22Rv1 (cell line): ENCODE measurements around the gene SRMS.

Experiments
- H3K27ac ChIP-seq: fragments of 450-650 bp; 2 replicates; pipeline ENCODE4 v1.5.1; 2017
- ZFX ChIP-seq: fragments of 450-650 bp; IDR thresholded peaks from 2 replicates; pipeline ENCODE4 v1.6.1; 2017; ENCODE audit warnings: antibody characterized with exemption, borderline replicate concordance
- TF ChIP-seq, protein P1 (sequence below): fragments of 450-650 bp; IDR thresholded peaks from 2 replicates; pipeline ENCODE4 v1.5.1; 2017; ENCODE audit warnings: mild to moderate bottlenecking

SRMS gene

GRCh38 chr20:63586797-63587196 is 39.2 kb upstream of the SRMS start:
- H3K27ac ChIP-seq = no peak overlapping the region
- TF ChIP-seq, protein P1, sequence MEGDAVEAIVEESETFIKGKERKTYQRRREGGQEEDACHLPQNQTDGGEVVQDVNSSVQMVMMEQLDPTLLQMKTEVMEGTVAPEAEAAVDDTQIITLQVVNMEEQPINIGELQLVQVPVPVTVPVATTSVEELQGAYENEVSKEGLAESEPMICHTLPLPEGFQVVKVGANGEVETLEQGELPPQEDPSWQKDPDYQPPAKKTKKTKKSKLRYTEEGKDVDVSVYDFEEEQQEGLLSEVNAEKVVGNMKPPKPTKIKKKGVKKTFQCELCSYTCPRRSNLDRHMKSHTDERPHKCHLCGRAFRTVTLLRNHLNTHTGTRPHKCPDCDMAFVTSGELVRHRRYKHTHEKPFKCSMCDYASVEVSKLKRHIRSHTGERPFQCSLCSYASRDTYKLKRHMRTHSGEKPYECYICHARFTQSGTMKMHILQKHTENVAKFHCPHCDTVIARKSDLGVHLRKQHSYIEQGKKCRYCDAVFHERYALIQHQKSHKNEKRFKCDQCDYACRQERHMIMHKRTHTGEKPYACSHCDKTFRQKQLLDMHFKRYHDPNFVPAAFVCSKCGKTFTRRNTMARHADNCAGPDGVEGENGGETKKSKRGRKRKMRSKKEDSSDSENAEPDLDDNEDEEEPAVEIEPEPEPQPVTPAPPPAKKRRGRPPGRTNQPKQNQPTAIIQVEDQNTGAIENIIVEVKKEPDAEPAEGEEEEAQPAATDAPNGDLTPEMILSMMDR = no peak
- TF ChIP-seq ZFX = no peak

DNA sequence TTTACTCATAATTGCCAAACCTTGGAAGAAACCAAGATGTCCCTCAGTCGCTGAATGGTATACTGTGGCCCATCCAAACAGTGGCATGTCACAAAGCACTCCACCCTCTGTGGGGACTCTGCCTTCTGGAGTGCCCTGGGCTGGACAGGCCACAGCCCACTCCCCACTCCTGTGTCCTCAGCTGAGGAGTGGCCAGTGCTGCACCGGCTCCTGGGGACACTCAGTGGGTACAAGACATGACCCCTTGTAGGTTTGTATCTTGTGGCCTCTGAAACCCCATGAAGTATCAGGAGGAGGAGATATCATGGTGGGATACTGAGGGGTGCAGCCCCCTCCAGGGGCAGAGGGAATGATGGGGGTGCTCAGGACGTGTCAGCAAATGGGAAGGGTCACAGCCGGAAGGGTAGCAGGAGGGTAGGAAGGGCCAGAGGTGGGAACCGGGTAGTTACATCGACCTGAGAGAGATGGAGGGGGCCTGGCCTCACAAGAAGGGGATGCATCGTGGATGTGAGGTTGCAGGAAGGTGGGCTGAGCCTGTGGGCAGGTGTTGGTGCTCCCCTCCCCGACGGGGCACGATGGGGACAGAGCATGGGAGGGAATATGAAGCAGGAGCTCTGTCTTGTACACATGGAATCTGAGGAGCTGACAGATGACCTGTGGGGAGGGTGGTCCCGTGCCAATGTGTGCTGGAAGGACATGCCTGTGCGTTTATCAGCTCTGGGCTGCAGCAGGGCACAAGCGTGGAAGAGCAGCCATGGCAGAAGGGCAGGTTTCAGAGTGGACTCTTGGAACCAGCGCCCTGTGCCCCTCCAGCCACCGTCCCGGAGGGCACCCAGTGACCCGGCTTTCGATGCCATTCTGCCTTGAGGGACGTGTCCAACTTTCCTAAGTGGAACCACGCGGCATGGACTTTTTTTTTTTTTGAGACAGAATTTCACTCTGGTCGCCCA is 38.3 kb upstream of the SRMS start:
- no peak for TF ChIP-seq ZFX
- TF ChIP-seq, protein P1 = no peak
- no peak overlapping the region for H3K27ac ChIP-seq

DNA sequence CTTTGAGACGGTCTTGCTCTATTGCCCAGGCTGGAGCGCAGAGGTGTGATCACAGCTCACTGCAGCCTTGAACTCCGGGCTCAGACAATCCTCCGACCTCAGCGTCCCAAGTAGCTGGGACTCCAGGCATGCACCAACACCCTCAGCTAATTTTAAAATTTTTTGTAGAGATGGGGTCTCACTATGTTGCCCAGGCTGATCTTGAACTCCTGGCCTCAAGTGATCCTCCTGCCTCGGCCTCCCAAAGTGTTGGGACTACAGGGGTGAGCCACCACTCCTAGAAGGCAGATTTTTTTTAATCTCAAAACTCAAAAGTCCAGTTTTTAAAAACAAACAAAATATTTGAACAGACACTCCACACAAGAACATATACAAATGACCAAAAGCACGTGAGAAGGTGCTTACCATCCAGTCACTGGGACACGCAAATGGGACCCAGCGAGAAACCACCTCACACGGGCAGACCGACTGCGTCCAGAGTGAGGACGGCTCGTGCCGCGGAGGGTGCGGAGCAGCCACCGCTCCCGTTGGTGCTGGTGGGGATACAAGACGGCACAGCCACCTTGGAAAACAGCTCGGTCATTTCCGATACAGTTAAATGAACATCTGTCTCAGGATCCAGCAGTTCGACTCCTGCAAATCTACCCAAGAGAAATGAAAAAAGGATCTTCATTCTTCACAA is 35.0 kb upstream of the SRMS start:
- TF ChIP-seq, protein P1 = no peak
- no peak for TF ChIP-seq ZFX
- H3K27ac ChIP-seq = no peak overlapping the region

DNA sequence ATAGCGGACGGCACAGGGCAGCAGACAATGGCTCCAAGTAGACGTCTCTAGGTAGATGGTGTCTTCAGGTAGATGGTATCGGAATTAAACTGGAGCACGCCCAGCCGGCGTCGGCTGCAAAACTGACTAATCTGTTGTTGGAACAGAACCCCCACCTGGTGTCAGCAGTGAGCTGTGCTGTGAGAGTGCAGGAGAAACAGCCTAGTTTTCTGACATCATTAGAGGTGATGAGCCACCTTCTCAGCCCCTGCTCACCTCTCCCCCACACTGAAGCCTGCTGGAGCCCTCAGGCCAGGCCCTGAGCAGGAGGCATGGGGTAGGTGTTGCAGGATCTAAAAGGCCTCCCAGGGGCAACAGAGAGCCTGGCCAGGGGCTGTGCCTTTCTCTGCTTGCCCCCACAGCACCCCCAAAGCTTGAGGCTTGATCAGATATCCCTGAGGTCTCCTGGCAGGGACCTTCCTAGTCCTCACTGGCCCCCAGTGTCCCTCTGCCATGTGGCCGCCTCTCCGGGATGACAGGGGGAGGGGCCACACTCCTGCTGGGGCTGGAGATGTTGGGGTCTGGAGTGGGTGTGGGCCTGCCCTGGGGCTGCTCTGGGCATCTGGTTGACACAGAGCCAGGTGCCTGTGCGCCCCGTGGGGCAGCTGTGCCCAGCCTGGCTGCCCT is 33.4 kb upstream of the SRMS start:
- H3K27ac ChIP-seq = no peak overlapping the region
- TF ChIP-seq, protein P1 = peak; percentile 34
- no peak for TF ChIP-seq ZFX

DNA sequence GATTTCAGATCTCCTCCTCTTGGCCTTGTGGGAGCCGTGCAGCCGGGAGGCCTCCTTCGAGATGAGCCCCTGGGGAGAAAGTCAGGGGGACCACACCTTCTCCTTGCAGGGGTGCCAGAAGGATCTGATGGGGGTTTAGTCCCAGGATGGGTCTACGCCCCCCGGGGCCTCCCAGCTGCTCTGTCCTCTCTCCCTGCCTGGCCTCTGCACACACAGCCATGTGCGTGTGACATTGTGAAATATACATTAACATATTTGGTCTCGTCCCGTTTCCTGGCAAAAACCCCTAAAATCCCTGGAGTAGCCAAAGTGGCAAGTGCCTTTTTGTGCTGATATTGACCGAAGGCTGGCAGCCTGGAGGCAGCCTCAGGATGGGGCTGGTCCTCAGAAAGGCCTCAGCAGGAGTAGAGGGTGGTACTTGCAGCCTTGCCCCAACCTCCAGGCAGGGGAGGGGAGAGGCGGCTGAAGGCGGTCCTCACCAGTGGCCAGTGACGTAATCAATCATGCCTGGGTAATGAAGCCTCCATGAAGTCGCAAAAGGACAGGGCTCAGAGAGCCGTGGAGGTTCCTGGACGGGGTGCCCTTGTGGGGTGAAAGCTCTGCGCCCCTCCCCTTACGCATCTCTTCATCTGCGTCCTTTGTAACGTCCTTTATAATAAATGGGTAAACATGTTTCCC is 31.6 kb upstream of the SRMS start:
- TF ChIP-seq, protein P1 = no peak
- no peak for TF ChIP-seq ZFX
- no peak overlapping the region for H3K27ac ChIP-seq

GRCh38 chr20:63578224-63579016 is 30.9 kb upstream of the SRMS start:
- no peak overlapping the region for H3K27ac ChIP-seq
- TF ChIP-seq, protein P1 = peak; percentile 25
- no peak for TF ChIP-seq ZFX
